ENCODE results near the gene VPREB3. TPM values are rescaled to one million over a fixed set of nuclear protein-coding genes. Genes with fewer than 3 reads are reported as not detected.

The VPREB3 gene
- total and polyA plus RNA-seq, 2 donors from 2014 or later, result 1.0 to 1.3 TPM

GRCh38 chr22:23777776-23778576 is 23.8 kb upstream of the VPREB3 start:
- Histone ChIP-seq H3K4me1 (ENCODE audit: control insufficient read depth in 2 of 3, insufficient read depth in 2 of 3, low read depth in 1 of 3, low read length in 3 of 3) (peaks cover 0 to 28% (median 22%) of the 10 kb centered on the region in 3 donors), H3K9ac (ENCODE audit: low read length in 3 of 3) (no peak overlapping the region), H3K27ac (ENCODE audit: low read depth in 2 of 2, low read length in 2 of 2) (no peak overlapping the region), H3K27me3 (ENCODE audit: control insufficient read depth, insufficient read depth, low read length) (no peaks in the 10 kb centered on the region), H3K4me3 (ENCODE audit: low read length in 3 of 3) (no peak overlapping the region), H3K36me3 (ENCODE audit: control insufficient read depth in 2 of 3, insufficient read depth in 3 of 3, low read length in 3 of 3) (no peaks in the 10 kb centered on the region), H3K9me3 (ENCODE audit: control insufficient read depth in 2 of 3, insufficient read depth in 1 of 3, low read length in 3 of 3) (no peaks in the 10 kb centered on the region)
- intact Hi-C loops (cut with DNase I), result loop anchor here (10.0 kb wide), 1 partner anchor 67 kb away; no protein-coding TSS in a partner anchor
- TF ChIP-seq, protein P1, sequence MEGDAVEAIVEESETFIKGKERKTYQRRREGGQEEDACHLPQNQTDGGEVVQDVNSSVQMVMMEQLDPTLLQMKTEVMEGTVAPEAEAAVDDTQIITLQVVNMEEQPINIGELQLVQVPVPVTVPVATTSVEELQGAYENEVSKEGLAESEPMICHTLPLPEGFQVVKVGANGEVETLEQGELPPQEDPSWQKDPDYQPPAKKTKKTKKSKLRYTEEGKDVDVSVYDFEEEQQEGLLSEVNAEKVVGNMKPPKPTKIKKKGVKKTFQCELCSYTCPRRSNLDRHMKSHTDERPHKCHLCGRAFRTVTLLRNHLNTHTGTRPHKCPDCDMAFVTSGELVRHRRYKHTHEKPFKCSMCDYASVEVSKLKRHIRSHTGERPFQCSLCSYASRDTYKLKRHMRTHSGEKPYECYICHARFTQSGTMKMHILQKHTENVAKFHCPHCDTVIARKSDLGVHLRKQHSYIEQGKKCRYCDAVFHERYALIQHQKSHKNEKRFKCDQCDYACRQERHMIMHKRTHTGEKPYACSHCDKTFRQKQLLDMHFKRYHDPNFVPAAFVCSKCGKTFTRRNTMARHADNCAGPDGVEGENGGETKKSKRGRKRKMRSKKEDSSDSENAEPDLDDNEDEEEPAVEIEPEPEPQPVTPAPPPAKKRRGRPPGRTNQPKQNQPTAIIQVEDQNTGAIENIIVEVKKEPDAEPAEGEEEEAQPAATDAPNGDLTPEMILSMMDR (IDR thresholded peaks at IDR 0.05; ENCODE audit: borderline replicate concordance, extremely low read depth, insufficient read depth), result no peak
- FAIRE-seq, result no peak
- DNase-seq, result no peak

- FAIRE-seq (no peak), DNase-seq (no peak)
- H3K36me3 ChIP-seq (ENCODE audit: control insufficient read depth in 2 of 3, insufficient read depth in 3 of 3, low read length in 3 of 3), result no peaks in the 10 kb centered on the region
- H3K27me3 ChIP-seq (ENCODE audit: control insufficient read depth, insufficient read depth, low read length), result no peaks in the 10 kb centered on the region
- no peaks in the 10 kb centered on the region for H3K9me3 ChIP-seq (ENCODE audit: control insufficient read depth in 2 of 3, insufficient read depth in 1 of 3, low read length in 3 of 3)
- intact Hi-C loops (cut with DNase I), result loop anchor here (10.0 kb wide), 1 partner anchor 69 kb away; no protein-coding TSS in a partner anchor
- TF ChIP-seq, protein P1 (IDR thresholded peaks at IDR 0.05; ENCODE audit: borderline replicate concordance, extremely low read depth, insufficient read depth), result no peak
- peaks cover 0 to 29% (median 17%) of the 10 kb centered on the region in 3 donors for H3K4me1 ChIP-seq (ENCODE audit: control insufficient read depth in 2 of 3, insufficient read depth in 2 of 3, low read depth in 1 of 3, low read length in 3 of 3)
- H3K27ac ChIP-seq (ENCODE audit: low read depth in 2 of 2, low read length in 2 of 2), result no peak overlapping the region
- no peak overlapping the region for H3K9ac ChIP-seq (ENCODE audit: low read length in 3 of 3)
- H3K4me3 ChIP-seq (ENCODE audit: low read length in 3 of 3), result no peak overlapping the region
Measured at GRCh38 chr22:23775779-23776375, 21.7 kb upstream of the VPREB3 start.

DNA sequence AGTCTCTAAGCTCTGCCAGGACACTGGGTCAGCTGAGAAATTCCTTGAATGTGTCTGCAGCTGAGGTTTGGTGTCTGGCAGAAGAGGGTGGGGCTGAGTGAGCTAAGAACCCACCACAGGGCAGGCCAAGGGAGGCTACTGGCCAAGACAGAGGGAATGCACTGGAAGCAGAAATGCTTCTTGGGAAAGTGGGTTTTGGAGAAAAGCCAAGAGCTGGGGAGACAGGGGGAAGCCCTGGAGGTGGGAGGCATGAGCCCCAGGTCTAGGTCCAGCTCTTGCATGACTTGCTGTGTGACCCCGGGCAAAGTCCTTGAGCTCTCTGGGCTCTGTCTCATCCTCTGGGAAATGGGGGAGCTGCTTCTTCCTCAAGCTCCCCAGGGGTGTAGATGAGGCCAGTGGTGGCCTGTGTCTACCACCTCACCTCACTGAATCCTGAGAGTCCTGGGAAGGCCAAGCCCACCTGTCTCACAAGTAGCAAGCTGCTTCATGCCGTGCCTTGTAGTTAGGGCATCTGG is 20.8 kb upstream of the VPREB3 start:
- Histone ChIP-seq H3K9ac (ENCODE audit: low read length in 3 of 3) (no peak overlapping the region), H3K9me3 (ENCODE audit: control insufficient read depth in 2 of 3, insufficient read depth in 1 of 3, low read length in 3 of 3) (no peaks in the 10 kb centered on the region), H3K4me3 (ENCODE audit: low read length in 3 of 3) (no peak overlapping the region), H3K36me3 (ENCODE audit: control insufficient read depth in 2 of 3, insufficient read depth in 3 of 3, low read length in 3 of 3) (no peaks in the 10 kb centered on the region), H3K4me1 (ENCODE audit: control insufficient read depth in 2 of 3, insufficient read depth in 2 of 3, low read depth in 1 of 3, low read length in 3 of 3) (peaks cover 0 to 29% (median 17%) of the 10 kb centered on the region in 3 donors), H3K27ac (ENCODE audit: low read depth in 2 of 2, low read length in 2 of 2) (no peak overlapping the region), H3K27me3 (ENCODE audit: control insufficient read depth, insufficient read depth, low read length) (no peaks in the 10 kb centered on the region)
- DNase-seq, result peak in 1 of 5 donors; percentile 53
- intact Hi-C loops (cut with DNase I), result loop anchor here (10.0 kb wide), 1 partner anchor 70 kb away; no protein-coding TSS in a partner anchor
- TF ChIP-seq, protein P1 (IDR thresholded peaks at IDR 0.05; ENCODE audit: borderline replicate concordance, extremely low read depth, insufficient read depth), result no peak
- FAIRE-seq, result no peak
